NCI-H1436 (cell line): ENCODE data around the gene TOX2.

ENCODE experiments used
- DNase-seq: peaks from one replicate; lab custom pipeline; 2025; lab: John Stamatoyannopoulos, UW

Gene TOX2, protein sequence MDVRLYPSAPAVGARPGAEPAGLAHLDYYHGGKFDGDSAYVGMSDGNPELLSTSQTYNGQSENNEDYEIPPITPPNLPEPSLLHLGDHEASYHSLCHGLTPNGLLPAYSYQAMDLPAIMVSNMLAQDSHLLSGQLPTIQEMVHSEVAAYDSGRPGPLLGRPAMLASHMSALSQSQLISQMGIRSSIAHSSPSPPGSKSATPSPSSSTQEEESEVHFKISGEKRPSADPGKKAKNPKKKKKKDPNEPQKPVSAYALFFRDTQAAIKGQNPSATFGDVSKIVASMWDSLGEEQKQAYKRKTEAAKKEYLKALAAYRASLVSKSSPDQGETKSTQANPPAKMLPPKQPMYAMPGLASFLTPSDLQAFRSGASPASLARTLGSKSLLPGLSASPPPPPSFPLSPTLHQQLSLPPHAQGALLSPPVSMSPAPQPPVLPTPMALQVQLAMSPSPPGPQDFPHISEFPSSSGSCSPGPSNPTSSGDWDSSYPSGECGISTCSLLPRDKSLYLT

DNA sequence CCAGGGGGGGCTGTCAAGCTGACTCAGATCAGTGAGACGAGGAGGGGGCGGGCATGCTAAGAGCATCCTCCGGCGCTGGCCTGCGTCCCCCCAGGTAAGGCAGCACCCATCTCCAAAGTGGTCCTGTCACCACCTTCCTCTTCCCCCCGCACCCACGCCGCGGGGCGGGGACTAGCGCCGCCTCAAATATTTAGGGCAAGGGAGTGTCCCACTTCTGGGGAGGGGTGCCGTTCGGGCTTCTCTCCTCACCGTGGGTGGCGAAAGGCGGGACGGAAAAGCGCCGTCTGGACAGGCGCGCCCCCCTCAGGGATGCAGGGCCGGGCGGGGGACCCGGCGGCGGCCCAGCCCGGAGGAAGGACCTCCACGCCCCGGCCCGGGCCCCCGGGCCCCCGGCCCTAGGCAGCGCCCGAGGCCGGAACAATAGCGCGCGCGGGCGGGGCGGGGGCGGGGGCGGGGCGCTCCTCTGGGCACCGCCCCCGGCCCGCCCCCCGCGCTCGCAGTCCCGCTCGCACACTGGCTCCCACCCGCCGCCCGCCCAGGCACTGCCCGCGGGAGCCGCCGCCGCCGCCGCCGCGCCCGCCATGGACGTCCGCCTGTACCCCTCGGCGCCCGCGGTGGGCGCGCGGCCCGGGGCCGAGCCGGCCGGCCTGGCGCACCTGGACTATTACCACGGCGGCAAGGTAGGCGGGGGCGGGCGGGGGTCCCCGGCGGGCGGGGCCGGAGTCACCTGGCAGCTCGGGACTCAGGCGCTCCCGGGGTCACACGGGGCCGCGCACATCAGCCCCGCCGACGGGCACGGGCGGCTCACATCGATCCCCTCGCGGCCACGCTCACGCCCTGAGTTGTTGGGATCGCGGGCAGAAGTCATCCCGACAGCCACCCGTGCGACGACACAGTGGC lies at the start of gene TOX2:
TSS of gene TOX2 (plus strand) at position 542 of the 900 bp plus-strand sequence. CDS start at position 582, 40 bp downstream.
- DNase-seq = peak; percentile 50

DNA sequence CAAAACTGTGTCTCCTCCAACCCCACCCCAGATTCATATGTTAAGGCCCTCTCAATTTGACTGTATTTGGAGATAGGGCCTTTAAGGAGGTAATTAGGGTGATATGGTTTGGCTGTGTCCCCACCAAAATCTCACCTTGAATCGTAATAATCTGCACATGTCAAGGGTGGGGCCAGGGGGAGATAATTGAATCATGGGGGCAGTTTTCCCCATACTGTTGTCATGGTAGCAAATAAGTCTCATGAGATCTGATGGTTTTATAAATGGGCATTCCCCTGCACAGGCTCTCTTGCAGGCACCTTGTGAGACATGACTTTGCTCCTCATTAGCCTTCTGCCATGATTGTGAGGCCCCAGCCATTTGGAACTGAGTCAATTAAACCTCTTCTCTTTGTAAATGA lies 46.6 kb upstream of the TOX2 start:
- DNase-seq = no peak

DNA sequence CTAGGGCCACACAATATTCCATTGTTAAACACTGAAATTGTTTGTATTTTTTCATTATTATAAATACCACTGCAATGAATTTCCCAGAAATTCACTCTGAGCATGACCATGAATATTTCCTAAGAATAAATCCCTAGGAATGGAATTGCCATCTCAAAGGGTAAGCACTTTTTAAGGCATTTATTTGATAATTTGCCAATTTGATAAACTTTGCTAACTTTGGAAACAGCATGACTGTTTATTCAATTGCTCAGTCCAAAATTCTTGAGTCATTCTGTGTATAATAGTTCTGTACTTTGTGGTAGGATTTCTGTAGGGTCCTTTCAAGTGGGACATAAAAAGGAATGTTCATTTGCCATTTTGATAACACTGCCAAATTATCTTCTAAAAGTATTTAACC lies 44.2 kb upstream of the TOX2 start:
- DNase-seq = no peak

DNA sequence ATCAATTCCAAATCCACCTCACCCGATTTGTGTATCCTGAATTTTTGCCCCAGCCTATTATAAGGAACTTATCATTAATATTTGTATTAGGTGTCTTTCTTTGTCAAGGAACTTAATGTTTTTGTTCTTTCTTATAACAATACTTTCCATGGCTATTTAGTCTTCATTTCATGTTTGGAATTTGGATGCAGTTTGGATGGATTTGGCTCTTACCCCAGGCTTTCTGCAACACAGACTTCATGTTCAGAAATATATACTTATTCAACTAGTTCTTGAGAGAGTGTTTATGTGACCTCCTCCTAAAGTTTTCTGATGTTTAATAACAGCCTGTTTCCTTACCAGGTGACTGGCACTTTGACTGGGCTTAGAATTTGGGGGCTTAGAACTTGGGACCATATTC lies 35.9 kb upstream of the TOX2 start:
- DNase-seq = no peak

DNA sequence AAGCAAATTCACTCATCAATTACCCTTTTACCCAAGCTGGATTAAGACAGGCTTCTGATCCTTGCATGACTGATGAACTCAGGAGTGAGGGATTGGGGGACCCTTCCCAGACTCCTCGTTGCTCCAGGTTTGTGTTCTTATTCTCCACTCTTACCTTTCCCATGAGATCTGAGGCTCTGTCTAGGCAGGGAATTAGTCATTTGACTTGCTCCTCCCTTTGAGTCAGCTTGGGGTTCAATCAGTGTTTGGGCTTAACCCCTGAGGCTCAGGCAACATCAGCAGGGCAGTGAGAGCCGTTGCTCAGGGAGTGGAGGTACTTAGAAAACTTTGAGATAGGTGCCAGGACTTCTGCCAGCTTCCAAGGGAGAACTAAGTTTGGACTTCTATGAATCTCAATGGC lies 20.7 kb upstream of the TOX2 start:
- no peak for DNase-seq

DNA sequence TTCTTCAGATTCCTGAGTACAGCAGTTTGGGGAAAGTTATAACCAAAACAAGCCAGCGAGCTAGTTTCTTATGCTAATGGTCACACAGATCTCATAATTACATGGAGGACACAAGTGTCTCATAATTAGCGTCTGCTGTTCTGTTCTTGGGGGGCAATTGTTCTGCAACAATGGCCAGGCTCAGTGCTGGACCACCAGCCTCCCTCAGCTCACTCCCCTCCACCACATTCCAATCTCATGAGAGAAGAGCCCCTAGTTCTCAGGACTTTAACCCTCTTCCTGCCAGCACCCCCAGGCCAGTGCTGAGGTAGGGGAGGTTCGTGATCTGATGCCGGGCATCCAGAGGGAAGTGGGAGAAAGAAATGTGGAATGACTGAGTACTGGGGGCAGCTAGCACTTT lies 20.2 kb upstream of the TOX2 start:
- DNase-seq = no peak

DNA sequence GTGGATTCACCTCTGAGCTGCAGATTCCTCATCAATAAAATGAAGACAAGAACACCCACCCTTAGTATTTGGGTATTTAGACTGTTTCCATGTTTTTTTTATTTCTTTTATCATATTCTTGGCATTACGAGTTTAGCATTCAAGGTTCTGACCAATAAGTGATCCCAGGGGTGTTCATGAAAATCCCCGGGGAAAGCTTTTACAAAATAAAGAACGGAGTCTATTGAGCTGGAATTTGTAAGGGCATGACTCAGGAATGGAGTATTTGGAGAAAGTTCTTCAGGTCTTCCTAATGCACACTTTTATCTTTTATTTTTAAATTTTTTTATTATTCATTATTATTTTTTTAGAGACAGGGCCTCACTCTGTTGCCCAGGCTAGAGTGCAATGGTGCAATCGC lies 19.4 kb upstream of the TOX2 start:
- DNase-seq = no peak

DNA sequence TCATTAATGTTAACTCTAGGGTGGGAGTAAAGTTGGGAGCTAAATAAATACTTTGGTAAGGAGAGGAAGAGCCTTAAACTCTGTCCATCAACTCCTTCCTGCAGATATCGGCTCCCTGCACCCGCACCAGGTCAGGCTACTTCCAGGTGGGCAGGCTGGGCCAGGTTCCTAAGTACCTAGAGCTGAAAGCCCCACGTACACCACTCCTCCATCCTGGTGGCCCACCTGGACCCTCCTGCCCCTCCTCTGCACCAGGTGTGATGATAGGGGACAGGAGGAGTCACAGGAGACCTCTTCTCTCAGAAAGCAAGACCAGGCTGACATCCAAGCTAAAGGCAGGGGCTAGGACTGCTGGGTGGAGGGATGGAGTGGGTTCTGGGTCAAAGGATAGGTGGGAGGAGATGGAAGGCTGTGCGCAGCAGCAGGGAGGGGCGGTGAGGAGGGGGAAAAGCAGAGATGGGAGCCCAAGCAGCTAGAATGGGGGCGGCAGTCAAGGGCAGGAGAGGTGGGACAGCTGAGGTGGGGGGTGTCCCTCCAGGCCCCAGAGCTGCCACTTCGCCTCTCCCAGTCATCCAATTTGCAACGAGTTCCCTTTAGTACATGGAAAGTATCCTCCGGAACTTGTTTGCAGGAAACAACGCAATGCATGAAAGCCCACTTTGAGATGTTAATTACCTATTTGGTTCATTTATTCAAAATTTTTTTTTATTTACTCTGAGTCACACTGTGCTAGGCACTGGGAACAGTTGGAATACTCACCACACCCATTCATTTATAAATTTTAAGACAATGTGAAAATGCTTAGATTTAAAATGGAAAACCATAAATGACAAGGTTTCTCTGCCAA lies 15.2 kb upstream of the TOX2 start:
- DNase-seq = no peak

DNA sequence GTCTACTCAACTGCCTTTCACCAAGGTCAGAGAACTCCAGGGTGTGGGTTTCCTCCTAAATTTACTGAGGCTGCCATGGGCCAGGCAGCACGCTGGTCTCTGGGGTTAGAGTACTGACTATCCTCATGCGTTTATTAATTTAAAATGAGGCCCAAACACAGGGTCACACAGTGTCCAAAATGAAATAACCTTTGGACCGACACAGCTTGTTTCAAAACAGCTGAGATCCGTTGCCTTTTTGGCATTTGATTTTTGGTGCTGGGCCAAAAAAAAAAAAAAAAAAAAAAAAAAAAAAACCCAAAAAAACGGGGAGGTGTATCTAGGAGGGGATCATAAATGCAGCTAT lies 14.6 kb upstream of the TOX2 start:
- no peak for DNase-seq

DNA sequence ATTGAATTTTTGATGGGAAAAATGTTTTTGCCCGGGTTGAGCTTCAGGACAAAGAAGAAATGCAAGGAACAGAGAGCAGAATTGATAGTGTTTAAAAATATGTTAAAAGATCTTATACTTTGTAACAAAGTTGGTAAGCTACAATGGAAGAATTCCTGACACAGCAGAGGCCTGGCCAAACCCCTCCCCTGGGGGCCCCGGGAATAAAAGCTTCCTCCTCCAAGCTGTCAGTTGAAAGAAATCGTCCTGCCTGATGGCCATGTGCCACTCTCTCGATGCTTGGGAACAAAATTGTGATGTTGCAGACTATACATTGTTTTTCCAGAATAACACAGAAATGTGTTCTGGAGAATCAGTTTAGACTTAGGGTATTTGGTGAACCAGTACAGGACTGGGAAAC lies 14.2 kb upstream of the TOX2 start:
- DNase-seq = no peak

DNA sequence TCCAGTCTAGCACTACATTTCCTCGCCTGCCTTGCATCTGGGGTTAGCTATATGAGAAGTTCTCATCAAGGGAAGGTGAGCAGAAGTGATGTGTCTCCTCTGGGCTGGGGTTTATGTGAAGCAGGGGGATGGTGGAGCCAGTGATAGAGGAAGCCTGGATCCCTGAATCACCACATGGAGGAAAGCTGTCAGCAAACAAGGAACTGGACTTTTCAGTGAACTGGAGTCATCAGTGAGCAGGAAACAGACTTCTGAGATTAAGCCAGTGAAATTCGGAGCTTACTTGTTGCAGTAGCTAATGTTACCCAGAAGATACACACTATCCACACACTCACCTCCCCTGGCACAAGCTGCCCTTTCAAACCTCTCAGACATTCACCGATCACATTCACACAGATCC lies 13.4 kb upstream of the TOX2 start:
- no peak for DNase-seq

DNA sequence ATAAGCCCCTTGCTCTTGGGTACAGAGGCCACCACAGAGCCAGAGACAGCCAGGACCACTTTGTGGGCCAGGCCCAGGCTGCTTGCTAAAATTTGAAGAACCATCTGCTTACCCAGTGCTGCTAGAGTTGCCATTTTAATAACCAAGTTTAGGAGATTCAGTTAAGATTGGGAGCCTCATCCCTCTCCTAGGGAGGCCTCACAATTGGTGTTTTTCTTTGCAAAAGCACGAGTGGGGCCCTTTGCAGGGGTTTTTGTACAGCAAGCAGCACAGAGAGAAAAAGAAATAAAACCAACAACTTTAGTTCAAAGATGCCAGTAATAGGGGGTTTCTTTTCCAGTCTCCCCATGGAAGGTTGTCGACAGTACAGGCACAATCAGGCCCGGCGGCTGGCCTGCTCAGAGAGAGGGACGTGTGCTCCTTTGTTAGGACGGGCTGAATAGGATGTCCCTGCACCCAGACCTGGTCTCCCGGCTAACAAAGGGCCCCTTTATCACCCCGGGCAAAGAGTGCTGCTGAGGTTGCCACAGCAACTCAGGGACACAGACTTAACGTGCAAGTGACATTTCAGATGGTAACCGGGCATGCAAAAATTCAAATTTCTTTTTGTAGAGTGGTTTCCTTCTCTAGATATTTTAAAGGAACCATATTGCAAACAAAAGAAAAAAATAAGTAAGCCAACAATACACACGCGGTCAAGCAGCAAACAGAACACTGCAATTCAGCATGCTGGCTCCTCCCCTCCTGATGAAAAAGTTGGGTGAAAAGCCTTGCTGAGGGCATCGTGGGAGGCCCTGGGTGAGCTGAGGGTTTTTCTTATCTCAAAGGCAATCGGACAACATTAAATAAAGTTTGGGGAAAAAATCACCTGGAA lies 10.5 kb upstream of the TOX2 start:
- no peak for DNase-seq

DNA sequence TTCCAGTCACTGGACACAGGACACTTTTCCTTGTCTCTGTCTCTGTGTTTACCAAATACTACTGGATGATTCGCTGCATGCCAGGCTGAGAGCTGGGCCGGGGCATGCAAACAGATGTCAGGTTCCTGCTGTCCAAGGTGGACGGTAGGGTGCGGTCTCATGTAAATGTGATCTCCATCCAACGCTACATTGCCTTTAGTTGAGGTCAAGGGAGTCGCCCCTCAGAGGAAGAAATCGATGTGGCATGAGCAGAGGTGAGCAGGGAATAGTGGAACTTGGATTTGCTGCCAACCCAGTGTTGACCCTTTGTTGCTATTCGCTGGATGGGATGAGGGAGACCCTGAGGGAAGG lies 9.8 kb upstream of the TOX2 start:
- DNase-seq = no peak

DNA sequence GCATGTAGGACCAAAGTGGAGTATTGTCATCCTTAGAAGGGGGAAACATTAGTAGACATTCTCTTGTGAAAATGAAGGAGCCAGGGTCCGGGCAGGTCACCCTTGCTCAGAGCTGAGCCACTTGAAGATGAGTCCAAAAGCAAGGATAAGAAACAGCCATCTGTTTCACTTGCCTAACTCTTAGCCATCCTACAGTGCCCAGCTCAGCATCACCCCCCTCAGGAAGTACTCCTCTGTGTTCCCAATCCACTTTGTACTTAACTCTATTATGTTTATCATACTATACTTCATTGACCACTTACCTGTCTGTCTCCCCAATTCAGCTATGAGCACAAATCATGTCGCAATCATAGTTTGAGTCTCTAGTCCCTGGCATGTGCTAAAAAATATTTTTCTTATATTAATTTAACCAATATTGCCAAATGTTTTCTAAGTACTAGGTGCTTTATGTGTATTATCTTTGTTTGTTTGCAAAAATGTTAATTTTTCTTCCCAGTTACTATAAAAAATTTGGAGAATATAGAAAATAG lies 8.1 kb upstream of the TOX2 start:
- DNase-seq = no peak

DNA sequence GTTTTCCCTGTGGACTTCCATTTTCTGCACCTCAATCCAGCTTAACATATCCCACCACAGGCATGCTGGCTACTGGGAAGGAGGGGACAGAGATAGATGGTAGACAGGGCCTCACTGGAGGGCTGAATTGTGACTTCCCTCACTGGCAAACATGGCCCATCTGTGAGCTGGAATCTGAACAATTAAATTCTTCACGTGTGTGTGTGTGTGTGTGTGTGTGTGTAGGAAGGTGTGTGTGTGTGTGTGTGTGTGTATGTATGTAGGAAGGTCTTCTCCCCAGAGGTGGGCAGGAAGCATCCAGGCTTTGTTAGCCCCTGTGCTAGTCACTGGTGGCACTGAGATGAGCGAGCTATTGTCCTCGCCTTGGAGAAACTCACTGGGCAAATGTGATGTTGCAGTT lies 5.4 kb upstream of the TOX2 start:
- DNase-seq = no peak

DNA sequence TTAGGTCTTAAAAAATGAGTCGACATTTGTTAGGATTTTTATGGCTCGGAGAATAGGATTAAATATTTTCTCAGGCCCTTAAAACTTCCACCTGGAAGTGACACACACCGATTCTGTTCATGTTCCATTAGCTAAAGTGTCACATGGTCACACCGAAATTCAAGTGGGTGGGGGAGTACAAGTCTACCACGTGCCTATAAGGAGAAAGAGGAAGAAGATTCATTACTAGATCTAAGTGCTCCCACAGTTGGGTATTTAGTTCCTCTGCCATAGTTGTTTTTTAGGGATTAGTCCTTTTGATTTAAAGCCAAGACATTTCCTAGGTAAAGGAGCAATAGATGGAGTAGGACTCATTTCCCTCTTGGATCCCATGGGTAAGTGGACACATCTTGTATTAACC lies 4.9 kb upstream of the TOX2 start:
- DNase-seq = no peak

DNA sequence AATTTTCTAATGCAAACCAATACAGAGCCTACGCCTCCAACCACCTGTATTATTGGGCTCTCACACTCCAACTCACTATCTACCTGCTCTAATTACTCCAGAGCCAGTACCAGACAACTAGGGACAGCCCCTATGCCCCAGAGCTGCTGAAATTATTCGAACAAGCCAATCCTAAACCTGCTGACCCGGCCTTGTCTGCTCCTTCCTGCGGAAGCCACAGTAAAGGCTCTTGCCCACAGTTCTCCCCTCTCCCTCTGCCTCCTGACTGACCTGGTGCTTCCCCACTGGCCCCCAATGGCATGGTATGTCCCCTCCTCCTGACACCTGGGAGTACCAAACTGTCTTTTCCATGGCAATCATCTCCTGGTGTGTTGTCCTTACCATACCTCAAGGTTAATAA lies 4.1 kb upstream of the TOX2 start:
- DNase-seq = no peak

DNA sequence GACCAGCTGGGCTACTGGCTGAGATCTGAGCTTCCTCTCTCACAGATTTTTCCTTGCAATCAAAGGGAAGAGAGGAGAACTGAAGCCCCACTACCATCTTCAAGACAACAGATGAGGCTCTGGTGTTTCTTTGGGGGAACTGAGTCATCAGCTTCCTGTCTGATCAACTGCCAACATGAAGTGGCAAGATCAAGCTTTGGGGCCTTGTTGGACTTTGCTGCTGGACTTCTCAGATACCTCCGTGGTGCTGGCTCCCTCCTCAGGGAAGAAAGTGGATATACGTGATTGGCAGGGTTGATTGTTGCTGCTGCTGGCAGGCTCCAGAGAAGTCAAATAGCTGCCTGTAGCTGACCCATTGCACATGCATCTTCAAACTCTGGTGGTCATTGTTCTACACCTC lies 3.6 kb upstream of the TOX2 start:
- DNase-seq = no peak

DNA sequence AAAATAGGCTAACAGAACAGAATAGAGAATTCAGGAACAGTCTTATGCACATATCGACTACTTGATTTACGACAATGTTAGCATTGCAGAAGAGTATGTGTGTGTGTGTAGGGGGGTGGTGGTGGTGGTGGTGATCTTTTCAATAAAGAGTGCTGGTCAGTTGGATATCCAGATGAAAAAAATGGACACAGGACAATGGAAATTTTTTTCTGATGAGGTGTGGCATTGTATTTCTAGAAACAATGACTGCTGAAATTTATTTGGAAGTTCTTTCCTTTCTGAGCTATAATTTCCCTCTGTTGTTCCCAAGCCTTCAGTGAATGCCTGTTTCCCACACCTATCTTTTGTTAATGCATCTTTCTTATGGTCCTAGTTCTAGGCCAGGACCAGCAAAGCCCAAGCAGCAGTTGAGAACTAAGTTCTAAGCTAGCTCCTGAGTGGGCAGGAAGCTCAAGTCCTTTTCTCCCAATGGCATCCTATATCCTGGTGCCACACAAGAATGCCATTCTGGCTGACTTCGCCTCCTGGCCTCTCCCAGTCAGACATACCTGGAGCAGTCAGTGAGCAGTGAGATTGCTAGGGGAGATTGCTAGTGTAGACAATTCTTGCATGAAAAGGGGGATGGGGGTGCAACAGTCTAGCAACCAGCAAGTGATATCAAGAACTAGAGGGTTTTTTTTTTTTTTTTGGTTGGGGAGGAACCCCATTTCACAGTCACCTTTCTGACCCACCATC lies 1.2 kb upstream of the TOX2 start:
- no peak for DNase-seq
